Spleen (tissue), 11 donors: ENCODE data around the gene IQGAP2. TPM values are rescaled to one million over a fixed set of nuclear protein-coding genes. Genes with fewer than 3 reads are reported as not detected.
A peak's percentile ranks its signal among the peaks of the same experiment; 100 is the strongest.

Experiments used
- DNase-seq: peaks from one replicate; pipeline ENCODE4 v3.0.0-alpha.2; 2020
- H3K27ac ChIP-seq, 8 donors: fragments of 200-600 bp; sonication (generic) in 7 of 8; 1 replicate in 4 of 8; 2 replicates in 4 of 8; pipeline versions ENCODE4 v1.5.0 to v1.8.0; 2016 to 2021; ENCODE audit warnings: inconsistent platforms in 4 of 8, mild to moderate bottlenecking in 4 of 8, moderate library complexity in 1 of 8
- H3K27me3 ChIP-seq, 7 donors: fragments of 200-600 bp; sonication (generic) in 6 of 7; replicated peaks in 1 of 7; 1 replicate in 4 of 7; 2 replicates in 3 of 7; pipeline versions ENCODE4 v1.5.0 to v1.8.0; 2016 to 2021; ENCODE audit warnings: inconsistent platforms in 3 of 7, mild to moderate bottlenecking in 1 of 7
- H3K36me3 ChIP-seq, 6 donors: fragments of 200-600 bp; sonication (generic) in 5 of 6; 1 replicate in 4 of 6; 2 replicates in 2 of 6; pipeline versions ENCODE4 v1.5.0 to v1.8.0; 2016 to 2021; ENCODE audit warnings: inconsistent platforms in 2 of 6
- H3K4me1 ChIP-seq, 6 donors: fragments of 200-600 bp; sonication (generic) in 5 of 6; 1 replicate in 3 of 6; 2 replicates in 3 of 6; pipeline versions ENCODE4 v1.5.0 to v1.8.0; 2016 to 2021; ENCODE audit warnings: inconsistent platforms in 3 of 6
- H3K4me3 ChIP-seq, 8 donors: fragments of 200-600 bp; sonication (generic) in 7 of 8; 1 replicate in 4 of 8; 2 replicates in 4 of 8; pipeline versions ENCODE4 v1.5.0 to v1.8.0; 2016 to 2021; ENCODE audit warnings: inconsistent platforms in 4 of 8, mild to moderate bottlenecking in 4 of 8, moderate library complexity in 2 of 8
- H3K9me3 ChIP-seq, 8 donors: fragments of 200-600 bp; sonication (generic) in 7 of 8; 1 replicate in 4 of 8; 2 replicates in 4 of 8; pipeline versions ENCODE4 v1.5.0 to v1.8.0; 2016 to 2021; ENCODE audit warnings: inconsistent platforms in 4 of 8
- CTCF ChIP-seq, 11 experiments: fragments of 200-600 bp in 7 of 11; fragments of 450-650 bp in 4 of 11; sonication (generic) in 4 of 11; IDR thresholded peaks in 8 of 11; conservative IDR thresholded peaks in 3 of 11; 1 replicate in 7 of 11; 2 replicates in 4 of 11; pipeline versions ENCODE4 v1.4.0 to v1.8.0; 2016 to 2021; ENCODE audit warnings: antibody characterized with exemption in 11 of 11, inconsistent platforms in 4 of 11, mild to moderate bottlenecking in 1 of 11
- POLR2A ChIP-seq, 3 donors: fragments of 450-650 bp; IDR thresholded peaks; one replicate each; pipeline ENCODE4 v1.5.1; 2017; ENCODE audit warnings: antibody characterized with exemption in 3 of 3, mild to moderate bottlenecking in 1 of 3
- POLR2AphosphoS5 ChIP-seq, 3 donors: sonication (generic); formaldehyde crosslinking; IDR thresholded peaks; one replicate each; pipeline ENCODE4 v1.5.1; 2017; ENCODE audit warnings: antibody characterized with exemption in 3 of 3
- WGBS, 5 donors: extraction: QIAGEN DNeasy Blood & Tissue Kit in 3 of 5; methylation state at CpG; one replicate each; pipeline versions ENCODE4 v1.1.5 to v1.1.7; 2013 to 2018; 5-methylcytosine and 5-hydroxymethylcytosine counted together
- intact Hi-C: fragments of 100-400 bp; cut with DNase I; formaldehyde crosslinking; loops from one replicate; pipeline ENCODE4 v1.15.0; 2023; ENCODE audit warnings: low total_unique reads
- polyA plus RNA-seq, 3 donors: library from polyadenylated mRNA; stranded (reverse); fragments of 200-250 nt; gene quantifications; one replicate each; pipeline ENCODE4 v1.2.1, GENCODE V29; 2013
- total RNA-seq, 7 donors: library from RNA; depleted of rRNA in 3 of 7; stranded (reverse); fragments of >200 nt in 3 of 7; fragmentation: NEBNext Ultra II Directional in 4 of 7; extraction: Animal tissue kit (Norgen Biotek cat#: 25700) in 4 of 7; gene quantifications; one replicate each; pipeline versions ENCODE4 v1.1.0 to v1.2.1, GENCODE V29; 2016 to 2021
- donor health status: healthy with polysubstance abuse.
- donor health status: DM: no; HTN: no; CAD: no; lungs with moderate emphysema.
- donor health status: DM: no; HTN: no; CAD: no.
- donor health status: Bipolar disorder and iron deficiency.
- donor health status: healthy.
- donor health status: DM: no; HTN: no; CAD: no.
- donor health status: DM: yes; HTN: yes; CAD: no.

Gene IQGAP2
- total and polyA plus RNA-seq, 10 donors, result 9.3 to 83.6 (median 52.8) TPM

DNA sequence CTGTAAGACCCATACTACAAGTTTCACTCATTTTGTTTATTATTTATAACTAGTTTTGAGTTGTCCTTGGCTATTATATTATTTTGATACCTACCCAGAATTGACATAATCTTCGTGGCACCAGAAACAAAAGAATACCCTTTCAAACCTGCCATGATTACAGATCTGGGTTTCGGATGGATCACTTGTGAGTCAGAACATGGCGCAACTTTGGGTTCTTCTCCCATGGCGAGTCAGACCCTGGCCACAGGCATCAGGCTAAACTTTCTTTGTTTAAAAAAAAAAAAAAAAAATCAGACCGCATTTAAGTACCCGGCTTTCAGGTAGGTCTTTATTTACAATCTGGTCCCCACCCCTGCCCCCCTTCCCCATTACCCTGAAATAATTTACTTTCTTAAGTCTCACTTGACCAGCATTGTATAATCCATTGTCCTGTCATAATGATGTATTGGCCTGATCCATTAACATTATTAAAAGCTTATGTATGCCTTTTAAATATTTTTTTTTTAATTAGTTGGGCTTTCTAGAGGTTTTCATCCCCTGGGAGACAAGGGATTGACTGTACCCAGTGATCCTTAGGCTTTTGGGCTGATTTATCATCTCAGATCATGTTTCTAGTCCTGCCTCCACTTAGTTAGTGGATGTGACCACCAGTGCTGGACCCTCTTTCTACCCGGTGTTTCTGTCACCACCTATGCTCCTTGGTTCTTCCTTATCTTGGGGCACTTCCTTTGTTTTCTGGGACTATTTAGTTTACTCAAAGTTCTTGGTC is 176.3 kb downstream of the IQGAP2 start:
- intact Hi-C loops, result no loop called here
- WGBS, 5 donors, result 78 to 91% (median 89%) methylated on average over 7 of the region's 7 CpGs

DNA sequence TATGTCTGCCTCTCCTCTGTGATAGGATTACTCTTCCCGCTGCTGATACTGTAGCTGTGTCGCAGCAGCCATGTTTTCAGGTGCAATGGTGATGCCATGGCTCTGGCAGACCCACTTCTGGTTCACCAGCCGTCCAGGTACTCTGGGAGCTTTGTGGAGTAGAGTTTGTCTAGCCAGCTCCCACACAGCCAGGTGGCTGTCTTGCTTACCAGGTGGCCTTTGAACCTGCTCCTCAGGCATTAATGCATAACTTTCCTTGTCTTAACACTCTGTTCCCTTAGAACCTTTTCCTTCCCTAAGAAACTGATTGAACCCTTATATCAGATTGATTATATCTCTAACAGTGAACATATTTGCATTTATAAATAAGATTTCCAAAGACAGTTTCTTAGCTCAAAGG is 177.9 kb downstream of the IQGAP2 start:
- intact Hi-C loops, result no loop called here
- no peak for DNase-seq
- Histone ChIP-seq H3K36me3 (peaks cover 0 to 8% (median 0%) of the 10 kb centered on the region in 6 donors), H3K4me3 (no peak overlapping the region), H3K4me1 (peaks cover 0 to 37% (median 17%) of the 10 kb centered on the region in 6 donors), H3K9me3 (no peaks in the 10 kb centered on the region), H3K27ac (peak overlapping the region in 4 of 8 donors; percentile 5 to 45 (median 22)), H3K27me3 (no peaks in the 10 kb centered on the region)
- TF ChIP-seq POLR2AphosphoS5 (IDR thresholded peaks at IDR 0.05) (no peak), CTCF (IDR thresholded peaks at IDR 0.05 in 8 of 11, conservative IDR thresholded peaks at IDR 0.05 in 3 of 11) (no peak), POLR2A (IDR thresholded peaks at IDR 0.05) (no peak)
- WGBS, 5 donors, result 77 to 96% (median 93%) methylated on average over 3 of the region's 3 CpGs

More for the DNA sequence above, 176.3 kb downstream of the IQGAP2 start:
- H3K9me3 ChIP-seq, result no peaks in the 10 kb centered on the region
- peaks cover 0 to 8% (median 0%) of the 10 kb centered on the region in 6 donors for H3K36me3 ChIP-seq
- no peak overlapping the region for H3K27ac ChIP-seq
- TF ChIP-seq CTCF (IDR thresholded peaks at IDR 0.05 in 8 of 11, conservative IDR thresholded peaks at IDR 0.05 in 3 of 11), result no peak
- no peak for TF ChIP-seq POLR2AphosphoS5 (IDR thresholded peaks at IDR 0.05)
- TF ChIP-seq POLR2A (IDR thresholded peaks at IDR 0.05), result no peak
- H3K4me1 ChIP-seq, result peaks cover 0 to 37% (median 17%) of the 10 kb centered on the region in 6 donors
- H3K27me3 ChIP-seq, result no peaks in the 10 kb centered on the region
- DNase-seq, result no peak
- H3K4me3 ChIP-seq, result no peak overlapping the region

- 69 to 76% (median 75%) methylated on average over 6 of the region's 6 CpGs for WGBS, 5 donors
- H3K4me1 ChIP-seq, result peaks cover 0 to 37% (median 16%) of the 10 kb centered on the region in 6 donors
- H3K27ac ChIP-seq, result peak overlapping the region in 3 of 8 donors; percentile 32 to 50 (median 35)
- no peaks in the 10 kb centered on the region for H3K27me3 ChIP-seq
- H3K9me3 ChIP-seq, result no peaks in the 10 kb centered on the region
- no peak for TF ChIP-seq POLR2A (IDR thresholded peaks at IDR 0.05)
- no peak for TF ChIP-seq POLR2AphosphoS5 (IDR thresholded peaks at IDR 0.05)
- TF ChIP-seq CTCF (IDR thresholded peaks at IDR 0.05 in 8 of 11, conservative IDR thresholded peaks at IDR 0.05 in 3 of 11), result no peak
- no peak overlapping the region for H3K4me3 ChIP-seq
- no peaks in the 10 kb centered on the region for H3K36me3 ChIP-seq
- DNase-seq, result no peak
- intact Hi-C loops, result no loop called here
Measured at GRCh38 chr5:76582230-76583162, 179.4 kb downstream of the IQGAP2 start.
